AG04449 (cell line): Measurements from ENCODE around the gene SLC52A1.

Source experiments
- CTCF ChIA-PET: fragments of 350-600 bp; formaldehyde crosslinking; extraction: SDS; loops from one replicate; lab custom pipeline; 2021; ENCODE audit warnings: antibody characterized with exemption; lab: Yijun Ruan, JAX
- POLR2A ChIA-PET: fragments of 400-600, 350-600 bp; formaldehyde crosslinking; extraction: SDS; loops from one replicate; lab custom pipeline; 2020; ENCODE audit warnings: antibody characterized with exemption, inconsistent platforms; lab: Yijun Ruan, JAX
- DNase-seq: peaks from one replicate; pipeline ENCODE4 v3.0.0-alpha.2; 2010; ENCODE audit warnings: low read depth, low spot score
- H3K4me3 ChIP-seq: 2 replicates; pipeline ENCODE4 v1.5.1; 2011; ENCODE audit warnings: low read depth, mild to moderate bottlenecking, control low read depth, low read length
- CTCF ChIP-seq: IDR thresholded peaks from one replicate; pipeline ENCODE4 v1.5.1; 2011; ENCODE audit warnings: mild to moderate bottlenecking, moderate library complexity, low read length, control low read depth, inconsistent platforms; ENCODE audit not compliant: insufficient read depth; ENCODE audit errors: missing control alignments

The SLC52A1 gene

DNA sequence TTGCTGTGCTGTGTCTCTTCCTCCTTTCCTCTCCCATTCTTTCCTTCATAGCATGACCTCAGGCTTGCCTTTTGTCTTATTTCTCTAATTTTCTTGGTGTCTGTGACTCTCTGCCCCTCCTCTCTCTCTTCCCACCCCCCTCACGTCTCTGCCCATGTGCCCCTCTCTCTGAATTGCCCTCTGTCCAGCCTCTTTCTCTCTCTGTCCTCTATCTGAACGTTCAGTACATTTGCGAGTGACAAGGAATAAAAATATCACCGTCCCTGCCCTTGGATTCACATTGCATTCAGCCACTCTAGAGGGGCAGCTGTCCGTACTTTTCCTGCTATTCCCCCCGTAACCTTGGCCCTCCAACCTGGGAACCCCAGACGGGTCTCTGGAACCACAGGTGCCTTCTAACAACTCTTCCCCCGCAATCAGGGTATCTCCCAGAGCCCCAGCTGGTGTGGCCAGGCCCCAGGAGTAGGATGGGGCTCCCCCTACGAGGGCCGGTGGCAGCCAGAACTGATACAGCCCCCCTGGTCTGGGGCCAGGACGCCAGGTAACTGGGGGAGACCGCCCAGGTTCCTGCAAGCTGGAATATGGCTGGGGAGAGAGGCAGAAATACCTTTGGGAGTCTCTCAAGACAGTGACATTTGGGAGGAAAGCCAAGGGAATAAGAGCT, 35.7 kb downstream of the SLC52A1 start:
- TF ChIP-seq CTCF = no peak
- H3K4me3 ChIP-seq = peak overlapping the region; percentile 96
- ChIA-PET POLR2A (interaction anchor here (0.6 to 0.7 kb wide), 3 partner anchors 19 to 91 kb away, joined by 3 to 7 read pairs (median 3); partner anchors contain the start of gene RNF167), CTCF (interaction anchor here (1.1 to 1.5 kb wide), 3 partner anchors 12 to 31 kb away, joined by 3 to 8 read pairs (median 4); partner anchors contain the start of gene CAMTA2)
- no peak for DNase-seq

DNA sequence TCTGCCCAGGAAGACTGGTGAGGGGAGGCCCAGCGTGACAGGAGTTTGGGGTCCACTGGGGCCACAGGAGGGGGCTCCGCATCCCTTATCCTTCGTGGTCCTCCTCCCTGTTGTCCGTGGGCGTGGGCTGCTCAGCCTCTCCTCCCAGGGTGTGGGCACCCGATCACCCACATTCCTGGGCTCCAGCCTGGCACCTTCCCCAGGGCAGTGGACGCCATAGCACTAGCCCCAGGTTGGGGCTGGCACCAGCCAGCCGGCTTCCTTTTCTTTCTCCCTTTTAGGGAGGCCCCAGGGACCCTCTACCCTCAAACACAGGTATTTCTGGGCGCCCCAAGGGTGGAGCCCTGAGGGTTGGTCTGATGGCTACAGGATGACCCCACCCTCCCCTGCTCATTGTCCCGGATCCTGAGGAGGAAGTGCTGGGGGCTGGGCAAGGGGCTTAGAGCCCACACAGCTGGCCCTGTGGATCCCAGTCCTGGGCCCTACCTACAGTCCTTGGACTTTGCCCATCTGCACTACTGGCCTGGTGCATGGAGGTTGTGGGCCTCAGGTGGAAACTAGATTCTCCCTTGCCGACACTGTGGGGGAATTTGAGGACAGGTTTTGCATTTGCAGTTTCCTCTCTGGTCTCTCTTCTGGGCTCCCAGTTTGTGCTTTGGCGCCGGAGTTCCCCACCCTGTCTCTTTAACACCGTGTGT, 36.3 kb downstream of the SLC52A1 start:
- CTCF ChIA-PET = interaction anchor here (0.8 to 2.9 kb wide), 3 partner anchors 9 to 18 kb away, joined by 3 to 17 read pairs (median 8); partner anchors contain the start of gene CAMTA2
- DNase-seq = no peak
- no peak for TF ChIP-seq CTCF
- POLR2A ChIA-PET = interaction anchor here (1.5 to 2.1 kb wide), 3 partner anchors 11 to 59 kb away, joined by 4 to 14 read pairs (median 6); partner anchors contain the start of genes CAMTA2, RNF167 and SLC25A11
- H3K4me3 ChIP-seq = peak overlapping the region; percentile 96

GRCh38 chr17:4998027-4998731, 37.0 kb downstream of the SLC52A1 start:
- POLR2A ChIA-PET = interaction anchor here (0.8 to 2.1 kb wide), 4 partner anchors 11 to 59 kb away, joined by 4 to 14 read pairs (median 5); partner anchors contain the start of genes CAMTA2, PFN1, RNF167 and SLC25A11

DNA sequence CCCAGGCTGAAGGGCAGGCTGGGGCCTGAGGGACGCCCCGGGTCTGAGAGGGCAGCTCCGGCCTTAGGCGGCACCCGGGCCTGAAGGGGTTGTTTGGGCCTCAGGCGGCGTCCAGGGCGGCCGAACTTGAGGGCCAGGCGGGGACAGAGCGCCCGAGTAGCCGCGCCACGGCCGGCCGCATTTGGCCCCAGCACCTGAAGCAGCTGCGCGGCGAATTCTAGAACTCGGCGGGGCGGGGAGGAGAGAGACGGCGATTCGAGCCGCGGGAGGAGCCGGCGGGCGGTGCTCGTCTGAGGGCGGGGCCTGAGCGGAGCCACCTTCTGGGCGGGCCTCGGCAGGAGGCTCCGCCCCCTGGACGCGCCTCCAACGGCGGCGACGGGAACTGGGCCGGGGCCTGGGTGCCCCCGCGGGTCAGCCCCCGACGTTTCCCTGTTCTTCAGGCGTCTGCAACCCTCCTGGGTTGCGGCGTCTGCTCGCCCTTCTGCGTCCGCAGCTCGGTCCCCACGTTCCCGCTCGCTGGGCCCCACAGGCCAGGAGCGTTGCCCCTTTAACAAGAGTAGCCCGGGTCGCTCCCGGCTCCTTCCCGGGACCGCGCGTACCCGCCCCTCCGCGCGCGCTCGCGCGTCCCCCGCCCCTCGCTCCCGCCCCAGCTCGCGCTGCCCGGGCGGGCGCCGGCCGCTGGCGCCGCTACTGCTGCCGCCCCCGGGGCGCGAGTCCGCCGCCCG, 37.8 kb downstream of the SLC52A1 start, which contains the start of the genes INCA1 and KIF1C:
TSS of gene INCA1 (minus strand) at position 221 of the 725 bp plus-strand sequence. CDS start 3,085 bp downstream, outside the sequence.
TSS of gene KIF1C (plus strand) at position 649 of the 725 bp plus-strand sequence. CDS start 2,297 bp downstream, outside the sequence.
- no peak for TF ChIP-seq CTCF
- CTCF ChIA-PET = interaction anchor here (0.6 to 2.9 kb wide), 8 partner anchors 10 to 94 kb away, joined by 3 to 17 read pairs (median 6); partner anchors contain the start of genes CAMTA2 and CHRNE
- POLR2A ChIA-PET = interaction anchor here (0.6 to 2.1 kb wide), 7 partner anchors 10 to 58 kb away, joined by 3 to 14 read pairs (median 4); partner anchors contain the start of genes CAMTA2, PFN1, RNF167 and SLC25A11

More at GRCh38 chr17:4998027-4998731, 37.0 kb downstream of the SLC52A1 start:
- no peak for DNase-seq
- CTCF ChIA-PET = interaction anchor here (0.8 to 2.9 kb wide), 6 partner anchors 8 to 89 kb away, joined by 3 to 17 read pairs (median 6); partner anchors contain the start of gene CAMTA2
- TF ChIP-seq CTCF = no peak
- H3K4me3 ChIP-seq = peak overlapping the region; percentile 96

DNA sequence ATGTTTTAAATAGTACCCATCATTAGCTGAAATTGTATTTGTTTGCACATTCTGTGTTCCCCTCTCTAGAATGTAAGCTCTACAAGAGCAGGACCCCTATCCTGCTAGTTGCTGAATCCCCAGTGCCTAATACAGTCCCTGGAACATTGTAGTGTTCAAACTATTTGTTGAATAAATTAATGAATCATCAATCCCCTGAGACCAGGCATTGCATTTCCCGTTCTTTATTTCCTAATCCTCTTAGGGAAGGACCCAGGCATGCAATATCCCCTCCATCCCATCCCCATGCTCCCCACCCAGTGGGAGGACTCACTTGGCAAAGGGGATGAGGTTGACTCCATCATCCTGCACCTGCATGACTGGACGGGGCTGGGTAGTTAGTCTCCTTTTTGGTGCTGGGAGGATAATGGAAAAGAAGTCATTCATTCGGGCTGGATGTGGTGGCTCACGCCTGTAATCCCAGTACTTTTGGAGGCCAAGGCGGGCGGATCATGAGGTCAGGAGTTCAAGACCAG, 41.1 kb downstream of the SLC52A1 start:
- no peak for DNase-seq
- no peak overlapping the region for H3K4me3 ChIP-seq
- no peak for TF ChIP-seq CTCF
- ChIA-PET POLR2A (no interaction called here), CTCF (interaction anchor here (1.7 kb wide), 1 partner anchor 8 kb away, joined by 10 read pairs; no protein-coding TSS in a partner anchor)

More for the DNA sequence above, 37.8 kb downstream of the SLC52A1 start, which contains the start of the genes INCA1 and KIF1C:
- H3K4me3 ChIP-seq = peak within 1 kb of the TSS; percentile 96
- peak; percentile 21 for DNase-seq
